ENCODE data around the gene FMNL2.

- TF ChIP-seq, protein P1, sequence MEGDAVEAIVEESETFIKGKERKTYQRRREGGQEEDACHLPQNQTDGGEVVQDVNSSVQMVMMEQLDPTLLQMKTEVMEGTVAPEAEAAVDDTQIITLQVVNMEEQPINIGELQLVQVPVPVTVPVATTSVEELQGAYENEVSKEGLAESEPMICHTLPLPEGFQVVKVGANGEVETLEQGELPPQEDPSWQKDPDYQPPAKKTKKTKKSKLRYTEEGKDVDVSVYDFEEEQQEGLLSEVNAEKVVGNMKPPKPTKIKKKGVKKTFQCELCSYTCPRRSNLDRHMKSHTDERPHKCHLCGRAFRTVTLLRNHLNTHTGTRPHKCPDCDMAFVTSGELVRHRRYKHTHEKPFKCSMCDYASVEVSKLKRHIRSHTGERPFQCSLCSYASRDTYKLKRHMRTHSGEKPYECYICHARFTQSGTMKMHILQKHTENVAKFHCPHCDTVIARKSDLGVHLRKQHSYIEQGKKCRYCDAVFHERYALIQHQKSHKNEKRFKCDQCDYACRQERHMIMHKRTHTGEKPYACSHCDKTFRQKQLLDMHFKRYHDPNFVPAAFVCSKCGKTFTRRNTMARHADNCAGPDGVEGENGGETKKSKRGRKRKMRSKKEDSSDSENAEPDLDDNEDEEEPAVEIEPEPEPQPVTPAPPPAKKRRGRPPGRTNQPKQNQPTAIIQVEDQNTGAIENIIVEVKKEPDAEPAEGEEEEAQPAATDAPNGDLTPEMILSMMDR (conservative IDR thresholded peaks at IDR 0.05) = no peak
- no peak for TF ChIP-seq EZH2 (IDR thresholded peaks at IDR 0.05; ENCODE audit: low read depth)
Measured at GRCh38 chr2:152560166-152560565, 225.2 kb downstream of the FMNL2 start.

All from PC-9 (cell line).